SIG-M5 treated with dmso at 0.1 percent for 504 hours (cell line): Measurements from ENCODE around the gene SLC38A11.
"Not testable (repeated sequence)": the region's sequence is repeated elsewhere in the genome, so short reads cannot be mapped to it uniquely, and the experiment has no call there.

Experiments used
- DNase-seq: peaks from one replicate; lab custom pipeline; 2025; ENCODE audit not compliant: unreplicated experiment; lab: John Stamatoyannopoulos, UW

Gene SLC38A11

GRCh38 chr2:164881524-164881923 is 73.8 kb downstream of the SLC38A11 start:
- DNase-seq, result no peak

DNA sequence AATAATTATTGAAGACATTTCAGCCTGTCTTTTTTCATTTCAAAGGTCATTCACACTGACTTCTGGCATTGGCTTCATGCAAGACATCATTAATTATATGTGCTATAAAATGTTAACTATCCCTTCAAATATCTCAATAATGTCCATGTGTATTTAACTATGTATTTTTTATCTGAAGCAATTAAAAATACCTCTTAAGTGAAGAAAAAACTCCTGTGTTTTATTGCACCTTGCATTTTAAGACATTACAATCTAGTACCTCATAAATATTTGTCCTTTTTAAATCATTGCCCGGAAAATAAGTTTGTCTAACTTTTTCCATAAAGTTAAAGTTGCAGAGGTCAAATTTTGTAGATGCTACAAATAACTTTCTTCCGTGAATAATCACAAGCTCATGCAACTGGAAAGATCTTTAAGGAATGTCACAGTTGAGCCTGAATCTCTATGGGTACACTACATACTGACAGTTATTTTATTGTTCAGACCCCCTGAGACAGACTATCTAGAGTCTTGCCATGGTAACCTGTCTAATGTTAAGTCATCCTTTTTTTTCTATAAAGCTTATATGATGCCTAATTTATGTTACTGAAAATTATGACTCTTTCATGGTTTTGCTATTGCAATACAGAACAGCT is 75.3 kb downstream of the SLC38A11 start:
- DNase-seq, result no peak

- DNase-seq, result no peak
Observed at GRCh38 chr2:164877927-164878326, 77.4 kb downstream of the SLC38A11 start.

GRCh38 chr2:164877169-164877568 is 78.2 kb downstream of the SLC38A11 start:
- DNase-seq, result no peak

- no peak for DNase-seq
Observed at GRCh38 chr2:164875334-164876205, 79.8 kb downstream of the SLC38A11 start.

GRCh38 chr2:164873210-164873908 is 82.0 kb downstream of the SLC38A11 start:
- DNase-seq, result no peak

GRCh38 chr2:164871404-164871803 is 83.9 kb downstream of the SLC38A11 start:
- no peak for DNase-seq

DNA sequence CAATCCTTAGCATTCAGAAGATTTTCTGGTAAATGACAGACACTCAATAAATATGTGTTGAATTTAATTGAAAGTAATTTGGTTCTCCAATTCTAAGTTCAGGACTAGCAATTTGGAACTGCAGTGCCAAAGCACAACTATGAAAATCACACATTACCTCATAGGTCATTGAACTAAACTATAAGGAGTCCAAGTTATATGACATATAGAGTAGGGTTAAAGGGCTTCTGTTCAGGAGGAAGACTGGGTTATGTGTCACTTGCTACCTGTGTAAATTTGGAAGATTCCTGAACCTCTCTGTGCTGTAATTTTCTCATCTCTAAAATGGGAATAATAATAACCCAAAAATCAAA is 85.9 kb downstream of the SLC38A11 start:
- no peak for DNase-seq

- DNase-seq, result no peak
Observed at GRCh38 chr2:164868563-164869419, 86.5 kb downstream of the SLC38A11 start.

DNA sequence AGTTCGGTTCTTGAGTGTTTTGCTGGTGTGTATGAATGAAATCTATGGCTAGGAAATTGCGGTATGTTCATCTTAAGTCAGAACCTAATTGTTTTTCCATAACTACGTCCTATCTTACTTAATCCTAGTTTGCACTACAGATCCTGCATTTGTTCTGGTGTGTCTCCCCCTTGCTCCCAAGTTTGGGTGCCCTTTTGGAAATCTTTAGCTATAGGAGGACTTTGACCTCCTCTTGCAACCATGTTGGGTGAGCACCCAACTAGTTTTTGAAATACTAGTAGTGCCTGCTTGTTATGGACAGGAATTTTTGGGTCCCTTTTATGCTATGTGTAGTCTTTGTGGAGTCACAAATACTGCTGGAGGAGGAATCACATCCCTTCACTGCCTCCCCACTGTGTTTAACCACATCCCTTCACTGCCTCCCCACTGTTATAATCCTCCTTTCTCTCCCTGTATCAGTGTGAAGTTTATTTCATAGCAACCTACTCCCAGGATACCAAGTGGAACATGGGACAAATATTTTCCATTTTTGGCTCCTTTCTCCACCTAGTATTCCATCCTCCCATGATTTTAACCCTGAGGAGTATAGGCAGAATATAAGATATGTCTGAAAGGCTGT is 87.4 kb downstream of the SLC38A11 start:
- DNase-seq, result no peak

DNA sequence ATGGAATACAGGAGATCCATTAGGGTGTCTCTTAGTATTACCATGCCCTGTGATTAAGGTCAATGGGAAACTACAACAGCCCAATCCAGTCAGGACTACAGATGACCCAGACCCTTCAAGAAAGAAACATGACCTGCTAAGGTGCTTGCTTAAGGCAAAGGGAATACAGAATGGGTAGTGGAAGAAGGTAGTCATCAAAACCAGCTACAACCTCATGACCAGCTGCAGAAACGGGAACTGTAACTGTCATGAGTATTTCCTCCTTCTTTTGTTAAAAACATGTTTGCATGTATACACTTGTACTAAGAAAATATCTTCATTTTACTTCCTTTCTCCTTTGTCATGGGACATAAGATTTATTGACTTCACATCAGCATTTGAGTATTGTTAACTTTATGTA is 88.9 kb downstream of the SLC38A11 start:
- DNase-seq, result not testable (repeated sequence)

- DNase-seq, result no peak
Observed at GRCh38 chr2:164860694-164861042, 94.7 kb downstream of the SLC38A11 start.

DNA sequence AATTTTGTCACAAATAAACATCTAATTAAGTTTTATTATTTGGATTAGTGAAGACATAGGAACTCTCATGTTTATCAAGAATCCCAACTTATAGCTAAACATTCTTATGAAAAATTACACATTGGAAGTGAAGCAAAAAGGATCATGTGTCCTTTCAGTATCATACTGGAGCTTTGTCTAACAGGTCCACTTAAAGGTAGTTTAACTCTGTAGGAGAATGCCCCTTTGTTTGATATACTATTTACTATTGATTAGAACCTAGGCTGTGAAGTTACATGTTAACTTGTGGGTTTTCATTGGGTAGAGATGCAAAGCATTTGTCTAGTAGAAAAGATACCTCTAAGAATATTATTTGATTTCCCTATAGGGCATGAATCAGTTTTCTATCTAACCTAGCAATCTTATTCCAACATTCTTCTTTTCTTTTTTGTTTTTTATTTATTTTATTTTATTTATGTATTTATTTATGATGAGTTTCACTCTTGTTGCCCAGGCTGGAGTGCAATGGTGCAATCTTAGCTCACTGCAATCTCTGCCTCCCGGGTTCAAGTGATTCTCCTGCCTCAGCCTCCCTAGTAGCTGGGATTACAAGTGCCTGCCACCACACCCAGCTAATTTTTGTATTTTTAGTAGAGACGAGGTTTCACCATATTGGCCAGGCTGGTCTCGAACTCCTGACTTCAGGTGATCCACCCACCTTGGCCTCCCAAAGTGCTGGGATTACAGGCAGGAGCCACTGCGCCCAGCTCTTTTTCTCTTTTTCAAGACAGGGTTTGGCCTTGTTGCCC is 95.2 kb downstream of the SLC38A11 start:
- DNase-seq, result not testable (repeated sequence)

DNA sequence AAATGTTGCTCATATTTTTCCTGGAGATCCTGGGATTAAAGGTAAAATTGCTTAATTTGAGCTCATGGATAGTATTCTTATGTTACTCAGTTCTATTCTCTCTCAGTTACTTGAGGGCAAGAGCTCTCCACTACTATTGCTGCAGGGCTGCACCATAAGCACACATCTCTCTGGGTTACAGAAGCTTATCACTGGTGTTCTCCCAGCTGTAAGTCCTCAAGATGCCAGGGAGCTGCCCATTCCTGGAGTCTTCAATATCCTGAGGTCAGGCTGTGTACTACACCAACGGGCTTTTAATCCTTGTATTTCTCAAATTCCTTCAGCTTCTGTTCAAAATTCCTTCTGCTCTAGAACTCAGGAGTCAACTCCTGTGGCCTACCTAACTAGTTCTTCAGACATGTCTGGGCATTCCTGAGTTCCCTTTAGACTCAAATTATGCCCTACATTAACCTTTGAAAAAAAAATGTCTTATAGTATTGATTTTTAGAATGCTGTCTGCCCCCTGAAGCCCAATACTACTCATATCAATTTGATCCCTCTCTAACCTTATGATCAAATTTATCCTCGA is 96.0 kb downstream of the SLC38A11 start:
- no peak for DNase-seq

- no peak for DNase-seq
Observed at GRCh38 chr2:164852086-164852485, 103.2 kb downstream of the SLC38A11 start.

- DNase-seq, result peak; percentile 53
Observed at GRCh38 chr2:164850235-164850634, 105.1 kb downstream of the SLC38A11 start.

DNA sequence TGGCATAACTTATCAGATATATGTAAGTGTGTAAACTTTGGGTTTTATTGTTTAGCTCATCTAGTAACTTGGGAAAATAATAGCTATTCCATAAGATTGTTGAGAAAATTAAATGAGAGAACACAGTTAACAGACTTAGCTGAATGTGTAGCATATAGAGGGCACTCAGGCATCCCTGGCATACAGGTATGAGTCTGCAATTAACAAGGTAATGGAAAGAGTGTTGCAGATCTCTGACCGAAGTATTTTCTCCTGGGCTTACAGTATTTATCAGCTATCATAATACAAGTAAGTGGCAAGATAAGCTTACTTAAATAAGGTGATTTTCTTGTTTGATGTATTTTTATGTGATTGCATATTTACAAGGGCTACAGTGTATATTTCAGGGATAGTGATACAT is 105.8 kb downstream of the SLC38A11 start:
- DNase-seq, result no peak

DNA sequence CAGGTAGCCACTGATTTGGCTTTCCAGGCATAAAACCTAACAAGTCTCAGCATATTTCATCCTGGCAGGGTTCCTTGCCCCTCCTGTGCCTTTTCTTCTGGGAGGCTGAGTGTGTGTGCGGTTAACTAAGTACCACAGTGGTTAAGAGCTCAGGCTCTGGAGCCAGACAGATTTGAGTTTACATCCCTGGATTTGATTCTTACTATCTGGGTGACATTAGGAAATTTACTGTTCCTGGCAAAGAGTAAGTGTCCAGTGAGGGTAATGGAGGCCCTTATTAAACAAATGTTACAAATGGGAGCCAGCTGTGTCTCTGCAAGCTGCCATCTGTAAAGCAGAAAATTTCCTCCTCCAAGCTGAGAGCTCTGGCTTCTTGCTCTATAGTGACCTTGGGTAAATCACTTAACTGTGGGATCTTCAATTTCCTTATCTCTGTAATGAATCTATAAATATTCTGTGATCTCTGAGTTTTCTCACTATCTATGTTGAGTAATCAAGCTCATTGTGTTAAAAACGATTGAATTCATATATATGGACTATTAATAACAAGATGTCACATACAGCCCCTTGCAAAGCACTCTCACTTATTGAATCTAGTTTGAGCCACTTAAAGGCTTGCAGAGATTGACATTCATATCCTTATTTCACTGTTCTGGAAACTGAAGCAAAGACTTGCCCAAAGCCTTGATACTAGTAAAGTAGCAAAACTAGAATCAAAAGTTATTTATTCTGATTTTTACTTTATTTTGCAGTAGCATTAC is 107.2 kb downstream of the SLC38A11 start:
- DNase-seq, result no peak

DNA sequence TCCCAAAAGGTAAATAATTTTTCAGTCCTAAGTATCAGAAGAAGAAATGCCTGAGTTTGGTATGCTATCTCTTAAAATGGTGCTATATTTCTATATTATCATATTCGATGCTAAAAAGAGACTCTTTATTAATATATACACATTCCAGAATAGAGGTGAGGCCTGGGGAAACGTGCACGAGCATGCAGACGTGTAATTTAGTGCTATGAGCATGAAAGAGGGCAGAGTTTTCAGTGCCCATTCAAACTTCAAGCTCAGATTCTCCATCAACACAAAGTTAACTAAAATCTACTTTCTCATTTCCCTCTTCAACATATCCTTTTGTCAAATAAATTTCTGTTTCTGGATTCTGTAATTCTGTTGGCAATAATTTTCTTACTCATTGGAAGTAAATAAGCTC is 108.0 kb downstream of the SLC38A11 start:
- no peak for DNase-seq
